Endodermal cell (in vitro differentiated cells): ENCODE results near the gene WASF2. TPM values are rescaled to one million over a fixed set of nuclear protein-coding genes. Genes with fewer than 3 reads are reported as not detected.

ENCODE experiments used
- DNase-seq: peaks from one replicate; pipeline ENCODE4 v3.0.0-alpha.2; 2017
- H3K27ac ChIP-seq: 2 replicates; pipeline ENCODE4 v1.5.1; 2013; ENCODE audit warnings: mild to moderate bottlenecking, low read depth, low read length, moderate library complexity
- H3K27me3 ChIP-seq: 2 replicates; pipeline ENCODE4 v1.6.1; 2013; ENCODE audit warnings: mild to moderate bottlenecking, low read length, moderate library complexity; ENCODE audit not compliant: insufficient read depth, control insufficient read depth, poor library complexity, severe bottlenecking
- H3K36me3 ChIP-seq: 2 replicates; pipeline ENCODE4 v1.7.0; 2013; ENCODE audit warnings: mild to moderate bottlenecking, low read length, moderate library complexity; ENCODE audit not compliant: control insufficient read depth, insufficient read depth
- H3K4me1 ChIP-seq: one replicate; pipeline ENCODE4 v1.7.0; 2013; ENCODE audit warnings: low read length; ENCODE audit not compliant: control insufficient read depth, insufficient read depth
- H3K4me3 ChIP-seq: 2 replicates; pipeline ENCODE4 v1.5.1; 2013; ENCODE audit warnings: mild to moderate bottlenecking, low read length, moderate library complexity
- H3K9ac ChIP-seq: 2 replicates; pipeline ENCODE4 v1.6.1; 2013; ENCODE audit warnings: mild to moderate bottlenecking, low read length, moderate library complexity; ENCODE audit not compliant: poor library complexity, severe bottlenecking; ENCODE audit errors: extremely low read depth
- H3K9me3 ChIP-seq: 2 replicates; pipeline ENCODE4 v1.6.1; 2013; ENCODE audit warnings: mild to moderate bottlenecking, low read length, moderate library complexity; ENCODE audit not compliant: control insufficient read depth
- H3K27ac Mint-ChIP-seq: 2 replicates; pipeline ENCODE4 v1.8.0; 2020; ENCODE audit warnings: mixed read lengths
- H3K27me3 Mint-ChIP-seq: 2 replicates; pipeline ENCODE4 v1.8.0; 2021; ENCODE audit warnings: mild to moderate bottlenecking, mixed read lengths; ENCODE audit not compliant: insufficient read depth
- H3K36me3 Mint-ChIP-seq: 2 replicates; pipeline ENCODE4 v1.8.0; 2020; ENCODE audit warnings: low read depth, mixed read lengths
- H3K4me1 Mint-ChIP-seq: 2 replicates; pipeline ENCODE4 v1.8.0; 2020; ENCODE audit warnings: mixed read lengths
- H3K4me3 Mint-ChIP-seq: 2 replicates; pipeline ENCODE4 v1.8.0; 2020; ENCODE audit warnings: mild to moderate bottlenecking, moderate library complexity, mixed read lengths
- H3K9me3 Mint-ChIP-seq: 2 replicates; pipeline ENCODE4 v1.8.0; 2020; ENCODE audit warnings: mild to moderate bottlenecking, mixed read lengths
- WGBS, 2 experiments: methylation state at CpG; one replicate each; pipeline versions ENCODE4 v1.1.5 to v1.1.7; 2013; ENCODE audit warnings: missing lambda C conversion rate in 2 of 2, mixed read lengths in 1 of 2; ENCODE audit not compliant: insufficient coverage in 1 of 2, insufficient read length in 1 of 2; 5-methylcytosine and 5-hydroxymethylcytosine counted together
- total RNA-seq, 2 donors: library from RNA; stranded (reverse); fragmentation: NEBNext Ultra II Directional in 1 of 2; extraction: Animal tissue kit (Norgen Biotek cat#: 25700) in 1 of 2; gene quantifications; 2 replicates in 1 of 2; 3 replicates in 1 of 2; pipeline ENCODE4 v1.2.1, GENCODE V29; 2021
- TF ChIP-seq, protein P1 (sequence below): fragments of 200-600 bp; sonication (generic); conservative IDR thresholded peaks from 2 replicates; pipeline ENCODE4 v1.5.0; 2021; ENCODE audit warnings: antibody characterized with exemption, mild to moderate bottlenecking

The WASF2 gene
- total RNA-seq, 2 donors from 2014 or later: 90.0 to 98.8 TPM

DNA sequence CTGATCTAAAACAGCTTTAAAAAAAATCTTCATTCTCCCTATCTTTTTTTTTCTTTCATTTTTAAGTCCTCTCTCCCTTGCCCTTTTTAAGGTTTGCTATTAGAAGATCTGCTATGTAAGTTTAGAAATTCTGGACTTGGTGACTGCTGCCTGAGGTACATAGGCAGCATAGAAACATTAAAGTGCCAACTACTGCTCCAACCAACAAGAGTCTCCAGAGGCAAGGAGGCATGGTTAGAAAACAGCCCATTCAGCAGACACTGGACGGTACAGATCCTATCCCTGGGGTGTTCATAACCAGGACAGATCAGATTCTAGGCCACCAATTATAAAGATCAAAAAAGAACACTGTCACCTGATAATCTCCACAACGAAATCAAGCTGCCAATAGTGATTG lies 60.9 kb downstream of the WASF2 start:
- Histone ChIP-seq H3K27ac (peak overlapping the region; percentile 93), H3K27me3 (no peaks in the 10 kb centered on the region), H3K36me3 (peaks cover 26% of the 10 kb centered on the region), H3K9ac (peak overlapping the region; percentile 22), H3K4me3 (no peak overlapping the region), H3K9me3 (no peaks in the 10 kb centered on the region), H3K4me1 (peaks cover 24% of the 10 kb centered on the region)
- Mint-ChIP-seq H3K27me3 (no peaks in the 10 kb centered on the region), H3K4me3 (no peak overlapping the region), H3K9me3 (no peaks in the 10 kb centered on the region), H3K4me1 (peaks cover 52% of the 10 kb centered on the region), H3K36me3 (peaks cover 18% of the 10 kb centered on the region), H3K27ac (peak overlapping the region; percentile 98)
- no peak for DNase-seq
- TF ChIP-seq, protein P1, sequence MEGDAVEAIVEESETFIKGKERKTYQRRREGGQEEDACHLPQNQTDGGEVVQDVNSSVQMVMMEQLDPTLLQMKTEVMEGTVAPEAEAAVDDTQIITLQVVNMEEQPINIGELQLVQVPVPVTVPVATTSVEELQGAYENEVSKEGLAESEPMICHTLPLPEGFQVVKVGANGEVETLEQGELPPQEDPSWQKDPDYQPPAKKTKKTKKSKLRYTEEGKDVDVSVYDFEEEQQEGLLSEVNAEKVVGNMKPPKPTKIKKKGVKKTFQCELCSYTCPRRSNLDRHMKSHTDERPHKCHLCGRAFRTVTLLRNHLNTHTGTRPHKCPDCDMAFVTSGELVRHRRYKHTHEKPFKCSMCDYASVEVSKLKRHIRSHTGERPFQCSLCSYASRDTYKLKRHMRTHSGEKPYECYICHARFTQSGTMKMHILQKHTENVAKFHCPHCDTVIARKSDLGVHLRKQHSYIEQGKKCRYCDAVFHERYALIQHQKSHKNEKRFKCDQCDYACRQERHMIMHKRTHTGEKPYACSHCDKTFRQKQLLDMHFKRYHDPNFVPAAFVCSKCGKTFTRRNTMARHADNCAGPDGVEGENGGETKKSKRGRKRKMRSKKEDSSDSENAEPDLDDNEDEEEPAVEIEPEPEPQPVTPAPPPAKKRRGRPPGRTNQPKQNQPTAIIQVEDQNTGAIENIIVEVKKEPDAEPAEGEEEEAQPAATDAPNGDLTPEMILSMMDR: no peak
- 58 to 77% methylated on average over 2 of the region's 2 CpGs for WGBS, 2 experiments

DNA sequence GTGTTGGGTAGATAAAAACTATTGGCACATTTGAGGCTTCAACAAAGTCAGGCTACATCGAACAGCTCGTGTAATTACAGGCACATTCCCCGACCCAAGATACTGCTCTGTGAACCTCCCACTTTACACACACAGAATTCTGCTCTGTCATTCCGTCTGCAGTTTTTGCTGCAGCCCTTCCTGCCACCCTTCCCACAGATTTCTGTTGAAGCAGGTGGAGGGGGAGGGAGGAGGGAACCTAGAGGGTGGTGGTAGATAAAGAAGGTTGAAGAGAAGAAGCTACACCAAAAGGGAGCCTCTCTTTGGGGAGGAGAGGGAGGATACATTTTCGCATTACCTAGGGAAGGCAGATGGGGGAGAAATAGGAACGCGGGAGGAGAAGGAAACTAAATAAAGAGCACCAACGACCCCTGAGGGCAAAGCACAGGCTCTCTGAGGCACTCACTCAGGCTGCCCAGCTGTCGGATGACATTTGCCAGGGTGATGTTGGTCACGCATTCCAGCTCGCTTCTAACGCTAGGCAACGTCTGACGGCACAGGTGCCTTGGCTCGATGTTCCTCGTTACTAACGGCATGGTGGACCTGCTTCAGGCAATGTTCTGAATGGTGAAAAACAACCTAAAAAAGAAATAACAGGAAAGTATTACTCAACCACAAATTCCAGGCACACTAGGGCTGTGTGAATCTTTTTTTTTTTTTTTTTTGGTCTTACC lies 61.5 kb downstream of the WASF2 start:
- H3K27me3 ChIP-seq: no peaks in the 10 kb centered on the region
- H3K9me3 ChIP-seq: no peaks in the 10 kb centered on the region
- DNase-seq: peak; percentile 57
- peak overlapping the region; percentile 20 for H3K4me3 ChIP-seq
- H3K36me3 Mint-ChIP-seq: peaks cover 18% of the 10 kb centered on the region
- no peaks in the 10 kb centered on the region for H3K9me3 Mint-ChIP-seq
- TF ChIP-seq, protein P1: no peak
- H3K27ac ChIP-seq: peak overlapping the region; percentile 93
- WGBS, 2 experiments: 35 to 52% methylated on average over 5 to 16 of the region's 17 CpGs
- H3K27ac Mint-ChIP-seq: peak overlapping the region; percentile 98
- H3K9ac ChIP-seq: peak overlapping the region; percentile 22
- H3K27me3 Mint-ChIP-seq: no peaks in the 10 kb centered on the region
- H3K36me3 ChIP-seq: peaks cover 28% of the 10 kb centered on the region
- peak overlapping the region; percentile 17 for H3K4me3 Mint-ChIP-seq
- H3K4me1 ChIP-seq: peaks cover 24% of the 10 kb centered on the region
- peaks cover 46% of the 10 kb centered on the region for H3K4me1 Mint-ChIP-seq

DNA sequence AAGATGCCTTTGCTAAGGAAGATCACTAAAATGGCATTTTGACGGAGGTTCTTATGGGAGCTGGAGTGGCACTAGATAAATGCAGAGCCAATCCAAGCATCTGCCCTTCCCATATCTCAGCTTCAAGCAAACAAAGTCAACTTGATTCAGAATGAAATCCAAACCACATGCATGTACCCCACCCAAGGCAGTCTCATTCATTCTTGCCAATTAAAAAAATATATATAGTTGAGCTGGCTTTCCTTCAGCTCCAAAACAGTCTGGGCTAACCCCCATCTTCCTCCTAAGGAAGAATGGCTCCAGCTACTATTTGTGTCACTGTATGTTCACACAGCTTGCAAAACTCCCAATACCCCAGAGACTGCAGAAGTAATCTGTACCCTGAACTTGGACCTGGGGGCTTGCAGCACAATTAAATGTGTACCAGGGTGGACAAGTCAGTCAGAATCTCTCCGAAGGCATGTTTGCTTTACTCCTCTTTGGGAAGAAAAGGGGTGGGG lies 62.1 kb downstream of the WASF2 start:
- Histone ChIP-seq H3K27me3 (no peaks in the 10 kb centered on the region), H3K36me3 (peaks cover 28% of the 10 kb centered on the region), H3K4me1 (peaks cover 24% of the 10 kb centered on the region), H3K9ac (peak overlapping the region; percentile 2), H3K4me3 (no peak overlapping the region), H3K9me3 (no peaks in the 10 kb centered on the region), H3K27ac (peak overlapping the region; percentile 93)
- DNase-seq: no peak
- H3K27me3 Mint-ChIP-seq: no peaks in the 10 kb centered on the region
- H3K9me3 Mint-ChIP-seq: no peaks in the 10 kb centered on the region
- peak overlapping the region; percentile 98 for H3K27ac Mint-ChIP-seq
- WGBS, 2 experiments: 50 to 77% methylated on average over 2 of the region's 2 CpGs
- peaks cover 18% of the 10 kb centered on the region for H3K36me3 Mint-ChIP-seq
- H3K4me1 Mint-ChIP-seq: peaks cover 46% of the 10 kb centered on the region
- no peak overlapping the region for H3K4me3 Mint-ChIP-seq
- TF ChIP-seq, protein P1: no peak
